ENCODE results near the gene MBNL3.

MBNL3 gene

GRCh38 chrX:132435222-132435621 is 53.6 kb downstream of the MBNL3 start:
- H3K4me1 ChIP-seq, result no peaks in the 10 kb centered on the region
- no peak for DNase-seq
- H3K4me3 ChIP-seq (ENCODE audit: low read depth, low read length), result no peak overlapping the region
- H3K36me3 ChIP-seq, result no peaks in the 10 kb centered on the region
- no peaks in the 10 kb centered on the region for H3K9me3 ChIP-seq
- TF ChIP-seq CTCF (IDR thresholded peaks at IDR 0.05; ENCODE audit: low read depth, low read length), result no peak
- no peaks in the 10 kb centered on the region for H3K27me3 ChIP-seq

GRCh38 chrX:132433551-132433950 is 55.3 kb downstream of the MBNL3 start:
- TF ChIP-seq CTCF (IDR thresholded peaks at IDR 0.05; ENCODE audit: low read depth, low read length), result no peak
- no peak for DNase-seq
- no peaks in the 10 kb centered on the region for H3K36me3 ChIP-seq
- no peak overlapping the region for H3K4me3 ChIP-seq (ENCODE audit: low read depth, low read length)
- no peaks in the 10 kb centered on the region for H3K27me3 ChIP-seq
- no peaks in the 10 kb centered on the region for H3K4me1 ChIP-seq
- H3K9me3 ChIP-seq, result no peaks in the 10 kb centered on the region

GRCh38 chrX:132433001-132433400 is 55.8 kb downstream of the MBNL3 start:
- Histone ChIP-seq H3K27me3 (no peaks in the 10 kb centered on the region), H3K36me3 (no peaks in the 10 kb centered on the region), H3K4me3 (ENCODE audit: low read depth, low read length) (no peak overlapping the region), H3K9me3 (no peaks in the 10 kb centered on the region), H3K4me1 (no peaks in the 10 kb centered on the region)
- no peak for DNase-seq
- TF ChIP-seq CTCF (IDR thresholded peaks at IDR 0.05; ENCODE audit: low read depth, low read length), result no peak

- Histone ChIP-seq H3K4me1 (no peaks in the 10 kb centered on the region), H3K4me3 (ENCODE audit: low read depth, low read length) (no peak overlapping the region), H3K9me3 (no peaks in the 10 kb centered on the region), H3K36me3 (no peaks in the 10 kb centered on the region), H3K27me3 (no peaks in the 10 kb centered on the region)
- no peak for TF ChIP-seq CTCF (IDR thresholded peaks at IDR 0.05; ENCODE audit: low read depth, low read length)
- no peak for DNase-seq
Measured at GRCh38 chrX:132428896-132429295, 59.9 kb downstream of the MBNL3 start.

- Histone ChIP-seq H3K27me3 (no peaks in the 10 kb centered on the region), H3K4me1 (no peaks in the 10 kb centered on the region), H3K4me3 (ENCODE audit: low read depth, low read length) (no peak overlapping the region), H3K9me3 (no peaks in the 10 kb centered on the region), H3K36me3 (no peaks in the 10 kb centered on the region)
- DNase-seq, result no peak
- no peak for TF ChIP-seq CTCF (IDR thresholded peaks at IDR 0.05; ENCODE audit: low read depth, low read length)
Measured at GRCh38 chrX:132426695-132427281, 62.0 kb downstream of the MBNL3 start.

GRCh38 chrX:132425744-132426318 is 63.0 kb downstream of the MBNL3 start:
- no peaks in the 10 kb centered on the region for H3K27me3 ChIP-seq
- no peaks in the 10 kb centered on the region for H3K9me3 ChIP-seq
- TF ChIP-seq CTCF (IDR thresholded peaks at IDR 0.05; ENCODE audit: low read depth, low read length), result no peak
- no peak overlapping the region for H3K4me3 ChIP-seq (ENCODE audit: low read depth, low read length)
- DNase-seq, result no peak
- no peaks in the 10 kb centered on the region for H3K4me1 ChIP-seq
- no peaks in the 10 kb centered on the region for H3K36me3 ChIP-seq
